NCI-H345 treated with DMSO at 0.1 percent for 48 hours (cell line): ENCODE measurements around the gene PLXNA2.

Experiments used
- DNase-seq: peaks from one replicate; lab custom pipeline; 2025; ENCODE audit not compliant: unreplicated experiment; lab: John Stamatoyannopoulos, UW

PLXNA2 gene

DNA sequence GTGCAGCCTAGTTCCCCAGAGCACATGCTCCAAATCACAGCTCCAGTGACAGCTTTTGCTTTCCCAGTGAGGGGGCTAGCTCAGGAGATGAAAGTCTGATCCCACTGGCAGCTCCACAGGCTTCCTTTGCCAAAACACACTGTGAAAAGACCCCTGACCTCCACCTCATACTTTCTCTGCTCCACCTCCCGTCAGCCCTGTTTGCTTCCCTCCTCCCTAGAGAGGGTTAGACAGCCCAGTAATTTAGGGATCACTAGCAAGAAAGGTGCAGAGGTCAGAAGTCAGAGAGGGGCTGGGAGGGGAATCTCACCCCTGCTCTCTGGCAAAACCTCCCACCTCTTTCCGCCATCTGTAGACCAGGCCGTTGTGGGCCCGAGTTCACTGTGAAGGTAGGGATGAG lies 62.8 kb downstream of the PLXNA2 start:
- DNase-seq = no peak

DNA sequence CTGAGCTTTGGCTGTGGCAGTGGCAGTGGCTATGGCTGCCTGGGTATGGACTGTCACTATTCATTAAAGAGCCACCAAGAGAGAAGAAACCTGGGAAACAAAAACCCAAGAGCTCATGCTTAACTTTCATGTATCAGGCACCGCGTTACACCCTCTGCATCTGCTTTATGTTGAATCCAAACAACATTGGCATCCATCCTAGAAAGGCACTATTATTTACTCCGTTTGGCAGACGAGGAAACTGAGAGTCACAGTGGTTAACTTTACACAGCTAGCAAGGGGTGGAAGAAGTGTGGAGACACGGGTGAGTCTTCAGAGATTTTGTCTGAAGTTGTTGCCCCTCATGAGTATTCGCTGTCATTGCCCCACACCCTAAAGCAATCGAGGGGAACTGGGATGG lies 63.8 kb downstream of the PLXNA2 start:
- DNase-seq = no peak

DNA sequence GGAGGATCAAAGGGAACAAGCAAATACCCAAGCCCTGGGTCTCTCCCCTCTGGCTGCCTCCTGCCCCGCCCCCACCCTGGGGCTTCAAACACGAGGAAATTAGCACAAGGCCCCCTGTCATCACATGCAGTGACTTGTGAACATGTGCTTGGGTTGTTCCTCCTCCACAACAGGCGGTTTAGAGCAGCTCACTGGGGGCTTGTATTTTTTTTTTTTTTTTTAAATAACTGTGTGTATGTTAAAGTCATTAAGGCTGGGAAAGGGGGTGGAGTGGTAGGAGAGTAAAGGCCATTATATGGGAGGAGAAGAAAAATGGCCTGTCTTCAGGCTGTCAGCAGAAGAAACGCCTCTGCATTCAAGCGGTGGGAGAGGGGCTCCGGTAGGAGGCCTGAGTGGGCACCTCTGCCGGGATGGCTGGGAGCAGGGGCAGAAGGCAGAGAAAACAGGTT lies 64.2 kb downstream of the PLXNA2 start:
- no peak for DNase-seq

DNA sequence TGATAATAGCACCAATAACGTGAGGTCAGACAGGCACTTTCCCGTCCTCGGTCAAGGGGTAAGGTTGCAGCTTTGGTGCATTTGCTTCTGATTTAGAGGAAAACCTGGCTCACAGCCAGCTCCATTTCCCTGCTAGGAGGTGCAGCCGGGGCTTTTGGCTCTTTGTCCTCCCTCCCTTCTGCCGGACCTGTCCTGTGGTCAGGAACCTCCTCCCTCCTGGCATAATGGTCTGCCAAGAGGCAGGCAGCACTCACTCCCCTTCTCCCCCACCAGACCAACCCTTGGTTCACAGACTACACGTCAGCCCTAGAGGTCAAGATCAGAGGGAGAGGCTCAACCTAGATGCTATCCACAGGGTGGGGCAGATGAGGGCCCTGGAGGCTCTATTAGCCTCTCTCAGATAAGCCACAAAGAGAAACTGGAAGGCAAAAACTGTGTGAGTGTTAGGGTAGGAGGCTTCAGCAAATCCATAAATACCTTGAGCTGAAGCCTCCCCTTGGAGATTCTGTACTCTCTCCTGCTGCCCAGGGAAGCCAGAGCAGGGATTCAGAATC lies 64.8 kb downstream of the PLXNA2 start:
- no peak for DNase-seq

DNA sequence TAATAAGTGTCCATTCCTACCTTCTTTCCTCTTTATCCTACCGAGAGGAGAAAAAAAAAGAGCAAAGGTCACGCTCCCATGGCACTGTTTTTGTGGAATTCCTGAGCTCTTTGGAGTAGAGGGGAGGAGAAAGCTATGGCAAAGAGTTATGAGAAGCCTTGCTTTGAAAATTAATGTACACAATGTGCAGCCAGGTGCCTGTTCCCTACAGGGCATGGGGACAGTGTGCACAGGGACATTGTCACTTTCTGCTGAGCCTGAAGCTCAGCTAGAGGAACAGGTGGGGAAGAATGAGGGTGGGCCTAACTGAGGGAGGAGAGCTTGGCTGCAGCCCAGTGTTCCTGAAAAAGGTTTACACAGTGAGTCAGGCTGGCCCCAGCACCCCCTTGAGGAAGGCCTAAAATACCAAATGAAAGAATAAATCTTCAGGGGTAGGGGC lies 66.1 kb downstream of the PLXNA2 start:
- peak; percentile 85 for DNase-seq

DNA sequence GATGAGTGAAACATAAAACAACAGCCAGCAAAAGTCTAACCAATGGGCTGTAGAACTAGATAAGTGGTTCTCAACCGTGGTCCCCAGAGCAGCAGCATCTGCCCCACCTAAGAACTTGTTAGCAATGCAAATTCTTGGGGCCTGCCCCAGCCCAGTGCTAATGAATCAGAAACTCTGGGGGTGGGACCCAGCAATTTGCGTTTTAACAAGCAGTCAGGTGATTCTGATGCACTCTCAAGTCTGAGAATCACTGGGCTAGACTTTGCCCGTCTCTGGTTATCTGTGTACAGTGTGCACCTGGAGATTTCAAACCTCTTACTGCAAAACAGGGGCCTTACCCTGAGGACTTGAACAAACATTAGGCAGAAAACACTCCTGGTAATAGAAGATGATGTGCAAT lies 66.5 kb downstream of the PLXNA2 start:
- DNase-seq = peak; percentile 90

DNA sequence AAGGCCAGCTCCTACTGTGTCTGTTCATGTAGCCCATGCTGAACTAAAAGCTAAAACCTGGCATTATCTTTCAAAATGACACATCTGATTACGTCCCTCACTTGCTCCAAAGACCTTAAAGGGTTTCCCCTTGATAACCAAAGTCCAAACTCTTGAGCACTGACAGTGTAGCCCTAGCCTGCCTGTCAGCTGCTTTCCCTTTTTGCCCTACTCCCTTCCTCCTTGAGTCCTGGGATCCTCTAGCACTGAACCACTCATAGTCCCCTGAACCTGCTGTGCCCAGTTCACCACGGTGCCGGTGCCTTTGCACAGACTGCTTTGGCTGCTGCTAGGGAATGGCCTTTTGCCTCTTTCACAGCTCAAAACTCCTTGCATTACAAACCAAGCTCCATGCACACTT lies 67.5 kb downstream of the PLXNA2 start:
- no peak for DNase-seq

DNA sequence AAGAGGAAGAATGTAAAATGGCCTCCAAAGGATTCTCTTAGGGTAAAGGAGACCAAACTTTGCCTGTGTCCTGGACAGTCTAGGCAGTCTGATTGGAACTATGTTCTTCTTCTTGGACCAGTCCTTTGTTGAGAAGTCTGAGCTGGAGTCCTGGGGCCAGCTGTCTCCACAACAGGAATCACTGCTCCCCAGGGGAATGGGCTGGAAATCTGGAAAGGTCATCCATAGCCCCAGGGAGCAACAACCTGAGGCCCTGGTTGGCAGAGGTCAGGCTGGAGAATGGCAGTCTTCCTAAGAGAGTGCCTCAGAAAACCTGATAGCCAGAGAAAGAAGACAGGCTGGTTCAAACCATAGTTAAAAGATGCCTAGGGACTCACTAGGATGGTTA lies 68.7 kb downstream of the PLXNA2 start:
- DNase-seq = no peak

DNA sequence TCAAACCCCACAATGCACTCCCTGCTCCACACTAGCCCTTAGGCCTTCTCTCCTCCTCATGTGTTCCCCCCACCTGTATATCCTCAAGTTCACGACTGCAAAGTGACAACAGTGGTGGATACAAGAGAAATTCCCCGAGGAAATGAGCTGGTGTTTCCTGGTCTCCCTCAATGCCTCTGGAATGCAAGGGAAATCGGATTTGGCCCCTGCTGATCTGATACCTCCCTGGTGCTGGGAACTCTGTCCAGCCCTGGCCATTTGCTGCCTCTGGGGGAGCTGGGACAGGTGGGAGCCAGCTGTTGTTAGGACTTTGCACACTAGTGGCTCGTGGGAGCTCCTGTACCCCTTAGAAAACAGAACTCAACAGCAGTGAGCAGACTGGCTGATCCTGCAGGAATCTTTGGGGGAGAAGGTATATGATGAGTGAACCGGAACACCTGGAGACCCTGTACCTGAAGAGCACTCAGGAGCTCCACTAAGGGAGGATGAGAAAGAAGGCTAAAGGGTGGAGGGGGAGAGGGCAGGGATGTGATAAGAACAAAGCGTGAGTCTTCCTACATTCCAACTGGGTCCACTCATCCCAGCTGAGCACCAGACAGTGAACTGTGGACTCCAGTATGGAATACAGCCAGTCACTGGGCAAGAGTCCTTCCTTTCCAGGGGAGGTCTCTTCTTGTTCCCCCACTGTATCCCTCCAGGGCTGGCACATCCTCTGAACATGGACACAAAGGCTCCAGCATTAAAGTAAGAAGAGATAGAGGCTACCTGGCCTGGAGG lies 69.3 kb downstream of the PLXNA2 start:
- DNase-seq = no peak

DNA sequence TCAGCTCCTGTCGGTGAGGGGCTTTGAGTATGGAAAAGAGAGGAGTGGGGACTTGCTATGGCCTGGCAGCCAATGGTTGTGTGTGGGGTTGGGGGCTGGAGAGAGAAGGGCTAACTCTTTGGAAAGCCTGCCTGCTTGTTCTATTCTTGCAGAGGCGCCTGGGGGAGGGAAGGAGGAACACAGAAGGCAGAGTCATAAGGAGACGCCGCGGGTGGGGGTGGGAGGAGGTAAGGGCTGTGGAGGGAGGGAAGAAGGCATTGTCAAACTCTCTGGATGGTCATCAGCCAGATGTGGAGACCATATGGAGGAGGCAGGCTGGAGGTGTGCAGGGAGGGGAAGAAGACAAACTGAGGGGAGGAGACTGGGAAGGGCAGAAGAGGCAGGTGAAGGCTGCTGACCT lies 70.0 kb downstream of the PLXNA2 start:
- DNase-seq = no peak

DNA sequence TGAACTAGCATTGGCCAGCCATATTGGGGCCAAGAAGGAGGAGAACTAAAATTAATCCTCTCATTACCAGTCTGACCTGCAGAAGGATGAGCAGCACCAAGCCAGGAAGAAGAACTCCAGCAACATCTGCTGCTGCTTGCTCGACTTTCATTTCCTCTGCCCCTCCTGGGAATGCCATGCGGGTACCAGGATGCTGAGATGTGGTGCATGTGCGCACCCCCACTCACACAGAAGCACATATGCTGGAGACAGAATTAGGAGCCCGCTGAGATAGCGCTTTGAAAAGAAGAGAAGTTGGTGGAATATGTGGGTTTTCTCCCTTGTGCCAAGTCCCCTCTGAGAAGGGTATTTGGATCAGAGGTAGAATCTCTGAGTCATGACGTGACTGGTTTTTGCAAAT lies 70.4 kb downstream of the PLXNA2 start:
- DNase-seq = no peak

DNA sequence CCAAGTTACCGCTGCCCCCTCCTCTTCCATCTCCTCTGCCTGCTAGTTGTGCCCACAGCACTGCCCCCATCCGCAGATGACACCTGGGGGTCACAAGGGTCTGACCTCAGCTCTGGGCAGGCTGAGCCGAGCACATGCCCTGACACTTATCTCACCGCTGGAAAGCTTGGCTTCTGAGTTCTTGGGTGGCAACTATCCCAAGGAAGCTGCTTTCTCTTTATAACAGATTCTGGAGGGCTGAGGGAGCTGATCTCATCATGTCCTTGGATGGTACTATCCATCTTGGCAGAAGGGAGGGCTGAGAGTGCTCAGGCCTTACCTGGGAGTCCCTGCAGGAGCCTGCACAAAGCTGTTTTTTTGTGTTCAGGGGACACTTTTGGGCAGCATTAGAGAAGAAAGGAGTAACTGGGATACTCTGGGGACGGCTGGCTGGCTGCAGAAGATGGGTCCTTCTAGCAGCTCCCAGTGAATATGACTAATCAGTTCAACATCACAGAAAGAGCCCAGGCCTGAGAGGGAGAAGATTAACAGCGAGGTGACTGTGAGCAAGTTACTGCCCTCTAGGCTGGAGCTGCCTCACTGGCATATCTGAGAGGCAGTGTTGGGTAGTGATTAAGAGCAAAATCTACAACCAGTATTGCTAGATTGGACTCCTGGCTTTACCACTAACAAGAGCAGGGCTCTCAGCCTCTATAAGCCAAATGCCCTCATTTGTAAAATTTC lies 71.6 kb downstream of the PLXNA2 start:
- no peak for DNase-seq

DNA sequence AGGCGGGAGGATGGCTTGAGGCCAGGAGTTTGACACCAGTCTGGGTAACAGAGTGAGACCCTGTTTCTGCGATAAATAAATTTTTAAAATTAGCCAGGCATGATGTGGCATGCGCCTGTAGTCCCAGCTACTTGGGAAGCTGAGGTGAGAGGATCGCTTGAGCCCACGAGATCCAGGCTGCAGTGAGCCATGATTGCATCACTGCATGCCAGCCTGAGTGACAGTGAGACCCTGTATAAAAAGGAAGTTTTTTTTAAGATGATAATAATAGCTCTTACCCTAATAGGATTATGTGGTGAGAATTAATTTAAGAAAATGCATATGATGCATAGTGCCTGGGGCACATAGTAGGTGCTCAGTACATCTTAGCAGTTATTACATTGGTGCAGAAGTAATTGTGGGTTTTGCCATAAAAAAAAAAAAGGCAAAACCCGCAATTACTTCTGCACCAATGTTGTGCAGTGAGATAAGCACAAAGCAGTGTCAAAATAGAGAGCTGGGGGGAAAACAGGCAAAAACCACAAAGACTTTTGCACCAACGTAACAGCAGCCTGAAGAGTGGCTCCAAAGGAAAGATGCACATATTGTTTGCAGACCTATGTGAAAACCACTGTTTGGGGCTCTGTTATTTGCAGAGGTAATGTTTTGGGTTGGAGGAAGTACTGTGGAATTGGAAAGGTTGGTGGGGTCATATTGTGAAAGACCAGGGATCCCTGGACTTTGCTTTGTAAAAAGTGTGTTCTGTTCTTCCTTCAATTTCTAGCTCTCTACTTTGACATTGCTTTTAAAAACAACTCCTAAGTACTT lies 72.4 kb downstream of the PLXNA2 start:
- DNase-seq = no peak

DNA sequence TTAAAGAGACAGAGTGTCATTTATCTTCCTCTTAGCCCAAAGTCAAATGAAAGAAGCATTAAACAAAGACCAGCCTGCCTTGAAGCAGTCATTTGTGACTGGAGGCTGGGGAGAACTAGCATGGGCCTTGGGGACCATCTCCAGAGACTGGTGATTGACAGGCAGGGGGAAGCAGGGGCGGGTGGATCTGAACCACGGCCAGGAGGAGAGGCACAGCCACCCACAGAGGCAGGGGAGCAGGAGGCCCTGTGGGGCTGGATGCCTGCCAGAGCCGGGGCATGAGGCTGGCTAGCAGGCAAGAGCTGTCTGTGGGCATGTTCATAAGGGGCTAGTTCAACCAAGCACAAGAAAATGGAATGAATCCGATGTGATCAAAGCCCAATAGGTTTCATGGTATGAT lies 73.9 kb downstream of the PLXNA2 start:
- DNase-seq = peak; percentile 80

DNA sequence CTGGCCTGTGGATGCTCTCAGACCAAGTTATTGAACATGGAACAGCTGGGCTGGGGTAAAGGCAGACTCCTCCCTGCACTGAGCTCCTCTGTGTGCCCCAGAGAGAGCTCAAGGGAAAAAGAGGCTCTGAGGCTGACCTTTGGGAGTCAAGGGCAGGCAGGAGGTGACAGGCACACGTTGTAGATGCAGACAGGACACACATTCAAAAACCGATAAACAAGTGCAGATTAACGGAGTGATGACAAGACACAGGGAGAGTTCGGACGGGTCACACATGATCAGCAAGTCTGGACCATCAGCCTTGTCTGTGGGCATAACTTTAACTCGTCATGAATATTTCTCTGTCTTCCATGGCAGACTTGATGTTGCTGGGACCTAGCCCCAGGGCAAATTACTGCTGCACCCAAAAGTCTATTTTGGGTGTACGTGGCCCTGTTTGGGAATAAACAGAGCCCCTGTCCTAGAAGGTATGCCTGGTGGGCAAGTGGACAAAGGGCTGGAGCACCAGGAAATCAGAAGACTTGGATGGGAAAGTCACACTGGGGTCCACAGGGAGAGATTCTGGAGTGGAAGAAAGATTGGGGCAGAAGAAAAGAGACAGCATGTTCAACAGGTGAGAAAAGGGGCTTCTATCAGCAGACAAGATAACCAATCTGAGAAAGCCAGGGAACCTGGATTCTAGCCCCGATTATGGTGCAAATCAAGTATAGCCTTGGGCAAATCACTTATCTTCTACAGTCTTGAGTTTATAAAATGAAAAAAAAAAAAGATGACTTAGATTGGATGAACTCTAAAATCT lies 74.9 kb downstream of the PLXNA2 start:
- DNase-seq = no peak

DNA sequence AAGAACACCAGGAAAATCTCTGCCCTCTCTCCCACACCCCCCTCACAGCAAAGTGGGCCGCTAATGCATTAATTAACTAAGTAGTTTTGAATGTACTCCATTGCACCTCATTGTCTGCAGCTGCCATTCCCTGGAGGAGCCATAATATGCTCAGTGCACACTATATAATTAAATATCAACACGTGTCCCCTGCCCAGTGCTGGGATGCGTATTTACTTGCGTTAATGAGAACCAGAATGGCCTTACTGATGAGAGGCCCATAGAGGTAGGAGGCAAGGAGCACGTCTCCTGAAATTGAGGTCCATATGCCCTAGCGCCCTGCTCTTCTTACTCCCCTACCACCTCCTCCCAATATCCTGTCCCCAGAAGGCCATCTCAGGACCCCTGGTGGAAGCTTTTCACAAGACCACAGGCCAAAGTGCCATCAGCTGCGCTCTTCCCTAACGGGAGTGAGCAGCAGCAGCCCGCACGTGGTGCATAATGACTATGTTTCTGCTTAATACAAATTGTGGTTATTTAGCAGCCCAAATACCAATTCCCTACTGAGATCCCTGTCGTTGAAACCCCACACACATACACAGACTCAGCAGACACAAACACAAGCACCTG lies 76.8 kb downstream of the PLXNA2 start:
- DNase-seq = no peak

DNA sequence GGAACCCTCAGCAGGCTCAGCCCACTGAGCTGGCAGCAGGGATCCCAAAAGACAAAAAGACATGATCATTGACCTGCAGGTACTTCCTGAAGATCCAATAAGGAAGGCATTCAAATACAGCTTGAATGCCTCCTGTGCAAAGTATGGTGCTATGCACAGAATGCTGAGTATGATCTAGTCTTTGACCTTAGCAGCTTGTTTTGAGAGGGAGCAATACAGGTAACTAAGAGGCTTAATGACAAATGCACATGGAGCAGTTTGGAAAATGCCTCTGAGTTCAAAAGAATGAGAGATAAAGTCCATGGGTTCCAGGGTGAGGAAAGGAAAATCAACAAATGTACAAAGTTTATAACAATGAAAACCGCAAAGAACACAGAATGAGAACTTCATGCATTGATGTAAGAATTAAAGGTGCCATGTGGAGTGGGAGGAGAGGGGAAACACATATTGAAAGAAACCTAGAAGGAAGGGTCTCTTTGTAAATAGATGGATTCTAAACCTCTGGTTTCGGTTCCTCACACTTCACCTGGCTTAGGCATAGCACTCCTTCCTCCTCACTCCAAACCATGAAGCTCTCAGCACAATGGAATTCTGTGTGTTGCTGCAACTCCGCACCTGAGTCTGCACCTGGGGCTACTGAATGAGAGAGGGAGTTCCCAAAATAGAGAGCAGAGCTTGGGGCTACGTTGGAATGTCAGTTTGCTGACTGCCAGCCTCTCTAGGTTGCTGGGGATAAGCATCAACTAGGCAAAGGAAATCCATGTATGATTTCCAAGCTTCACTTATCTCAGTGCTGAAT lies 77.6 kb downstream of the PLXNA2 start:
- DNase-seq = no peak

DNA sequence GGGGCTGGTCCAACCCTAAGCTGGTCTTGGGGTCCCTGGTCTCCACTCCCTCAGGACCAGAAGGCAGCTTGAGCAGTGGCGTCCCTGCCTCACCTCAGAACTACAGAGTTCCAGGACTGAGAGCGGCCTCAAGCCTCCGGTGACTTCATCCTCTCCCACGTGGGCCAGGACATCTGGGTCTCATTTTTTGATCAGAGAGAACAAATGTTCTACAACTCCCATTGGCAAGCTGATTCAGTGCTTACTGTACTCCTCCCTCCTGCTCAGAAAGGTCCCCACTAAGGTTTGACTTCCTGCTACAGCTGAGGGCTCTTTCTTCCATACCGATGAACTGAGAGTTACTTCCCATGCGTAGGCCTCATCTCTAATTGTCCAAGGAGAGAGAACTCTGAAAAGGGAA lies 78.5 kb downstream of the PLXNA2 start:
- no peak for DNase-seq

DNA sequence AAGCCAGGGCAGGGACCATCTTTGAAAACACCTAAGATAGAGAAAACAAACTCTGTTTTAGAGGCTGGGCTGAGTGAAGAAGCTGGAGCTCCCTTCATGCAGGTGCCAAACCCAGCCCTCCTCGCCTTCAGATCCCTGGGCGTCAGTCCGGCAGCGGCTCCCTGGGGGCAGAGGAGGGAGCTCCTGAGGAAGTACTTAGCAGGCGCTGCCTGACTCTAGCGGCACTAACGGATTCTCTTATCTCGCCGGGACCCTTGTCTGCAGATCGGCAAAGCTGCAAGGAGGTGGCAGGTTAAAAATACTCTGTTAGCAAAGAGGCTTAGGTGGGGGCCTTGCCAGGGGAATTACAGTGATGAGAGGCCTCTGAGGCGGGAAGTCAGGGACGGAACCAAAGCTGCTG lies 79.6 kb downstream of the PLXNA2 start:
- no peak for DNase-seq
